Activated T-helper 9 cell treated with anti-CD3 and anti-CD28 coated beads, Interleukin-2, amount 50 U/mL, for 16 hours (primary cell): ENCODE data around the gene OCA2.

Experiments
- DNase-seq: peaks from one replicate; pipeline ENCODE4 v3.0.0-alpha.2; 2020; ENCODE audit warnings: low read depth

The OCA2 gene

GRCh38 chr15:27845535-27846369, 253.4 kb downstream of the OCA2 start:
- DNase-seq, result no peak

- DNase-seq, result no peak
Observed at GRCh38 chr15:27844018-27844666, 255.0 kb downstream of the OCA2 start.

GRCh38 chr15:27843146-27843545, 256.0 kb downstream of the OCA2 start:
- no peak for DNase-seq

GRCh38 chr15:27842526-27842925, 256.6 kb downstream of the OCA2 start:
- no peak for DNase-seq

- DNase-seq, result no peak
Observed at GRCh38 chr15:27835233-27835939, 263.7 kb downstream of the OCA2 start.

GRCh38 chr15:27834684-27835083, 264.4 kb downstream of the OCA2 start:
- DNase-seq, result no peak

GRCh38 chr15:27833974-27834373, 265.1 kb downstream of the OCA2 start:
- DNase-seq, result no peak

- DNase-seq, result no peak
Observed at GRCh38 chr15:27833178-27833577, 265.9 kb downstream of the OCA2 start.

GRCh38 chr15:27832237-27832596, 266.9 kb downstream of the OCA2 start:
- no peak for DNase-seq

- no peak for DNase-seq
Observed at GRCh38 chr15:27831384-27832236, 267.5 kb downstream of the OCA2 start.

GRCh38 chr15:27828746-27829145, 270.4 kb downstream of the OCA2 start:
- no peak for DNase-seq

- no peak for DNase-seq
Observed at GRCh38 chr15:27826902-27827714, 272.0 kb downstream of the OCA2 start.

- DNase-seq, result no peak
Observed at GRCh38 chr15:27826411-27826810, 272.7 kb downstream of the OCA2 start.

GRCh38 chr15:27824841-27825422, 274.2 kb downstream of the OCA2 start:
- DNase-seq, result no peak

GRCh38 chr15:27821273-27821672, 277.8 kb downstream of the OCA2 start:
- no peak for DNase-seq

- no peak for DNase-seq
Observed at GRCh38 chr15:27820722-27821121, 278.4 kb downstream of the OCA2 start.

- no peak for DNase-seq
Observed at GRCh38 chr15:27820232-27820631, 278.9 kb downstream of the OCA2 start.

GRCh38 chr15:27817258-27817657, 281.9 kb downstream of the OCA2 start:
- DNase-seq, result no peak

- DNase-seq, result no peak
Observed at GRCh38 chr15:27816790-27817189, 282.3 kb downstream of the OCA2 start.

- DNase-seq, result no peak
Observed at GRCh38 chr15:27815035-27815434, 284.1 kb downstream of the OCA2 start.

- DNase-seq, result no peak
Observed at GRCh38 chr15:27813139-27813538, 286.0 kb downstream of the OCA2 start.
